PC-3 (cell line): Measurements from ENCODE around the gene PRKAG3. TPM values are rescaled to one million over a fixed set of nuclear protein-coding genes. Genes with fewer than 3 reads are reported as not detected.

Experiments used
- ATAC-seq: fragments of 200-7000 bp; cut with Tn5 transposase; 2 replicates; pipeline ENCODE4 v1.9.1; 2020; ENCODE audit warnings: mild to moderate bottlenecking, moderate library complexity
- BruUV-seq: library from RNA; stranded (reverse); fragments of 400-500 nt; replicated peaks from 2 replicates; lab custom pipeline; 2021; lab: Mats Ljungman, UMichigan
- CTCF ChIA-PET: fragments of 300-600 bp; sonication (Branson Sonifier 250); formaldehyde crosslinking; loops from one replicate; lab custom pipeline; 2022; ENCODE audit warnings: antibody characterized with exemption; lab: Charles Lee
- POLR2A ChIA-PET: fragments of 300-600 bp; sonication (Branson Sonifier 250); formaldehyde crosslinking; loops from one replicate; lab custom pipeline; 2022; ENCODE audit warnings: antibody characterized with exemption; ENCODE audit not compliant: unreplicated experiment; lab: Charles Lee
- DNase-seq: peaks from one replicate; pipeline ENCODE4 v3.0.0-alpha.2; 2015
- H2AFZ ChIP-seq: fragments of 300-600 bp; sonication (generic); 2 replicates; pipeline ENCODE4 v1.6.0; 2016; ENCODE audit warnings: antibody characterized with exemption, low read length
- H3F3A ChIP-seq: fragments of 300-600 bp; sonication (generic); one replicate; pipeline ENCODE4 v1.6.0; 2017; ENCODE audit warnings: antibody characterized with exemption, low read length, control low read depth, mild to moderate bottlenecking; ENCODE audit not compliant: unreplicated experiment
- H3K27ac ChIP-seq: fragments of 300-600 bp; sonication (generic); 2 replicates; pipeline ENCODE4 v1.5.1; 2016; ENCODE audit warnings: mild to moderate bottlenecking, low read length
- H3K27me3 ChIP-seq: fragments of 300-600 bp; sonication (generic); 2 replicates; pipeline ENCODE4 v1.6.1; 2016; ENCODE audit warnings: low read length, mixed read lengths
- H3K36me3 ChIP-seq: fragments of 300-600 bp; sonication (generic); 2 replicates; pipeline ENCODE4 v1.6.1; 2016; ENCODE audit warnings: low read depth, mixed run types, low read length, mixed read lengths
- H3K4me1 ChIP-seq: fragments of 300-600 bp; sonication (generic); 2 replicates; pipeline ENCODE4 v1.5.1; 2016; ENCODE audit warnings: low read length; ENCODE audit not compliant: insufficient read depth
- H3K4me2 ChIP-seq: fragments of 300-600 bp; sonication (generic); 2 replicates; pipeline ENCODE4 v1.6.0; 2016; ENCODE audit warnings: low read length
- H3K4me3 ChIP-seq: fragments of 300-600 bp; sonication (generic); 2 replicates; pipeline ENCODE4 v1.5.1; 2016; ENCODE audit warnings: mild to moderate bottlenecking, low read length, mixed read lengths
- H3K79me2 ChIP-seq: fragments of 300-600 bp; sonication (generic); 2 replicates; pipeline ENCODE4 v1.6.1; 2017; ENCODE audit warnings: low read length, mixed read lengths
- H3K9ac ChIP-seq: fragments of 300-600 bp; sonication (generic); 2 replicates; pipeline ENCODE4 v1.6.0; 2016; ENCODE audit warnings: mild to moderate bottlenecking, low read length
- H3K9me2 ChIP-seq: fragments of 300-600 bp; sonication (generic); replicated peaks from 2 replicates; pipeline ENCODE4 v1.6.1; 2016; ENCODE audit warnings: mixed run types, low read length, mixed read lengths
- H3K9me3 ChIP-seq: fragments of 300-600 bp; sonication (generic); 2 replicates; pipeline ENCODE4 v1.6.1; 2016; ENCODE audit warnings: low read length, mixed read lengths
- H4K20me1 ChIP-seq: fragments of 300-600 bp; sonication (generic); 2 replicates; pipeline ENCODE4 v1.6.1; 2016; ENCODE audit warnings: low read length, mixed read lengths
- EZH2 ChIP-seq: fragments of 300-600 bp; sonication (generic); IDR thresholded peaks from one replicate; pipeline ENCODE4 v1.6.1; 2017; ENCODE audit warnings: antibody characterized with exemption, mild to moderate bottlenecking, low read length; ENCODE audit not compliant: unreplicated experiment
- EZH2phosphoT487 ChIP-seq: fragments of 300-600 bp; sonication (generic); IDR thresholded peaks from 2 replicates; pipeline ENCODE4 v1.6.1; 2018; ENCODE audit warnings: mild to moderate bottlenecking, antibody characterized with exemption, low read length, borderline replicate concordance
- intact Hi-C: fragments of 100-400 bp; cut with micrococcal nuclease; formaldehyde crosslinking; loops from 2 replicates; pipeline ENCODE4 v1.9.0; 2023
- total RNA-seq: library from RNA; depleted of rRNA; stranded (reverse); fragments of >200 nt; gene quantifications from 2 replicates; pipeline ENCODE4 v1.2.3, GENCODE V29; 2014
- TF ChIP-seq, protein P1 (sequence below): fragments of 300-600 bp; sonication (generic); conservative IDR thresholded peaks from 2 replicates; pipeline ENCODE4 v1.5.1; 2017; ENCODE audit warnings: antibody characterized with exemption, low read depth, mild to moderate bottlenecking, low read length

The PRKAG3 gene
- total RNA-seq, 1 experiment from 2014 or later: not detected

- peaks cover 30% of the 10 kb centered on the region for H3K27me3 ChIP-seq
- no peak overlapping the region for H3K9ac ChIP-seq
- intact Hi-C loops: no loop called here
- H4K20me1 ChIP-seq: no peaks in the 10 kb centered on the region
- H3K9me2 ChIP-seq: no peaks in the 10 kb centered on the region
- no peaks in the 10 kb centered on the region for H3K9me3 ChIP-seq
- no peaks in the 10 kb centered on the region for H3K36me3 ChIP-seq
- ATAC-seq (no peak), DNase-seq (no peak)
- ChIA-PET POLR2A (no interaction called here), CTCF (no interaction called here)
- no peak overlapping the region for H3K27ac ChIP-seq
- H3K79me2 ChIP-seq: no peaks in the 10 kb centered on the region
- no peaks in the 10 kb centered on the region for H3F3A ChIP-seq
- BruUV-seq: no TSS peak
- TF ChIP-seq, protein P1, sequence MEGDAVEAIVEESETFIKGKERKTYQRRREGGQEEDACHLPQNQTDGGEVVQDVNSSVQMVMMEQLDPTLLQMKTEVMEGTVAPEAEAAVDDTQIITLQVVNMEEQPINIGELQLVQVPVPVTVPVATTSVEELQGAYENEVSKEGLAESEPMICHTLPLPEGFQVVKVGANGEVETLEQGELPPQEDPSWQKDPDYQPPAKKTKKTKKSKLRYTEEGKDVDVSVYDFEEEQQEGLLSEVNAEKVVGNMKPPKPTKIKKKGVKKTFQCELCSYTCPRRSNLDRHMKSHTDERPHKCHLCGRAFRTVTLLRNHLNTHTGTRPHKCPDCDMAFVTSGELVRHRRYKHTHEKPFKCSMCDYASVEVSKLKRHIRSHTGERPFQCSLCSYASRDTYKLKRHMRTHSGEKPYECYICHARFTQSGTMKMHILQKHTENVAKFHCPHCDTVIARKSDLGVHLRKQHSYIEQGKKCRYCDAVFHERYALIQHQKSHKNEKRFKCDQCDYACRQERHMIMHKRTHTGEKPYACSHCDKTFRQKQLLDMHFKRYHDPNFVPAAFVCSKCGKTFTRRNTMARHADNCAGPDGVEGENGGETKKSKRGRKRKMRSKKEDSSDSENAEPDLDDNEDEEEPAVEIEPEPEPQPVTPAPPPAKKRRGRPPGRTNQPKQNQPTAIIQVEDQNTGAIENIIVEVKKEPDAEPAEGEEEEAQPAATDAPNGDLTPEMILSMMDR: no peak
- TF ChIP-seq EZH2phosphoT487: no peak
- no peak for TF ChIP-seq EZH2
- no peak overlapping the region for H2AFZ ChIP-seq
- H3K4me2 ChIP-seq: no peak overlapping the region
- H3K4me3 ChIP-seq: no peak overlapping the region
- peaks cover 5% of the 10 kb centered on the region; the same call in 1 of the 2 replicates for H3K4me1 ChIP-seq
These were observed 26.0 kb upstream of the PRKAG3 start for GRCh38 chr2:218857371-218858137.

DNA sequence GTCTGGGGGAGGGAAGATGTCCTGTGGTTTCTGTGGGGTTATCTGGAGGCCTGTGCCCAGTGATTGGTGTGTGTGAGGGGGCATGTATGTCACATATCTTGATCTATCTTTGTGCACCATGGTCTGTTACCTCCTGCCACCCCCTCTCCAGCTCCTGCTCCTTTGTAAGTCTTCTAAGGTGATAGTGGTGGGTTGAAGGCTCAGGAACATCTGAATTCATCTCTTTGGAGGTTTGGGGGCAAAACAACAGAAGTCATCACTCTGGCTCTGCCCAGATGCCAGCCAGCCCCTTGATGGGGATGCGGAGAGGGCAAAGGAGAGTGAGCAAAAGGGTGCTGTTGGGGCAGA, 25.3 kb upstream of the PRKAG3 start:
- CTCF ChIA-PET: no interaction called here
- TF ChIP-seq EZH2 (no peak), EZH2phosphoT487 (no peak)
- TF ChIP-seq, protein P1: no peak
- BruUV-seq: no TSS peak
- Histone ChIP-seq H3K4me3 (no peak overlapping the region), H4K20me1 (no peaks in the 10 kb centered on the region), H3K27me3 (peaks cover 30% of the 10 kb centered on the region), H3K9me3 (no peaks in the 10 kb centered on the region), H3K9me2 (no peaks in the 10 kb centered on the region), H3K79me2 (no peaks in the 10 kb centered on the region), H3K4me2 (no peak overlapping the region), H3K9ac (no peak overlapping the region), H3K27ac (no peak overlapping the region), H3F3A (no peaks in the 10 kb centered on the region), H3K36me3 (no peaks in the 10 kb centered on the region), H2AFZ (no peak overlapping the region), H3K4me1 (peaks cover 5% of the 10 kb centered on the region; the same call in 1 of the 2 replicates)
- ATAC-seq: no peak
- intact Hi-C loops: no loop called here
- DNase-seq: no peak
- POLR2A ChIA-PET: no interaction called here
